B cell (primary cell): ENCODE results near the gene ERN1. TPM values are rescaled to one million over a fixed set of nuclear protein-coding genes. Genes with fewer than 3 reads are reported as not detected.

Experiments used
- ATAC-seq: fragments of 200-7000 bp; cut with Tn5 transposase; one replicate; pipeline ENCODE4 v1.10.0; 2021; ENCODE audit warnings: low read depth, mild to moderate bottlenecking, moderate number of reproducible peaks, moderate library complexity
- CTCF ChIA-PET: fragments of 350-600 bp; sonication (Branson Sonifier 250); formaldehyde crosslinking; loops from one replicate; lab custom pipeline; 2021; ENCODE audit warnings: antibody characterized with exemption, inconsistent platforms; lab: Charles Lee
- POLR2A ChIA-PET: fragments of 350-600 bp; sonication (Branson Sonifier 250); formaldehyde crosslinking; loops from one replicate; lab custom pipeline; 2021; ENCODE audit warnings: antibody characterized with exemption; lab: Charles Lee
- DNase-seq: peaks from one replicate; pipeline ENCODE4 v3.0.0; 2013
- H2AFZ ChIP-seq: 2 replicates; pipeline ENCODE4 v1.6.1; 2012; ENCODE audit warnings: mild to moderate bottlenecking, low read depth, low read length; ENCODE audit not compliant: insufficient read depth, poor library complexity, severe bottlenecking
- H3K27ac ChIP-seq, 2 donors: 1 replicate in 1 of 2; 2 replicates in 1 of 2; pipeline ENCODE4 v1.5.1; 2012 to 2013; ENCODE audit warnings: low read length in 2 of 2, mild to moderate bottlenecking in 2 of 2, moderate library complexity in 1 of 2
- H3K27me3 ChIP-seq, 4 experiments: fragments of 200-600 bp in 1 of 4; sonication (generic) in 1 of 4; replicated peaks in 1 of 4; 1 replicate in 2 of 4; 2 replicates in 2 of 4; pipeline versions ENCODE4 v1.6.1 to v1.7.0; 2013 to 2016; ENCODE audit warnings: low read length in 3 of 4, mild to moderate bottlenecking in 2 of 4, mixed read lengths in 1 of 4, moderate library complexity in 1 of 4; ENCODE audit not compliant: insufficient read depth in 4 of 4, control insufficient read depth in 3 of 4; ENCODE audit errors: control extremely low read depth in 1 of 4
- H3K36me3 ChIP-seq, 2 experiments: replicated peaks in 1 of 2; 1 replicate in 1 of 2; 2 replicates in 1 of 2; pipeline versions ENCODE4 v1.6.1 to v1.7.1; 2013; ENCODE audit warnings: low read length in 1 of 2; ENCODE audit not compliant: insufficient read depth in 2 of 2, control insufficient read depth in 1 of 2; ENCODE audit errors: control extremely low read depth in 1 of 2, extremely low read depth in 1 of 2
- H3K4me1 ChIP-seq, 2 donors: fragments of 200-600 bp in 1 of 2; sonication (generic) in 1 of 2; 1 replicate in 1 of 2; 2 replicates in 1 of 2; pipeline versions ENCODE4 v1.5.1 to v1.6.1; 2013 to 2017; ENCODE audit warnings: low read length in 2 of 2; ENCODE audit not compliant: control insufficient read depth in 2 of 2, insufficient read depth in 2 of 2
- H3K4me2 ChIP-seq: replicated peaks from 2 replicates; pipeline ENCODE3; 2012; ENCODE audit warnings: mild to moderate bottlenecking, low read depth, low read length; ENCODE audit not compliant: poor library complexity, severe bottlenecking
- H3K4me3 ChIP-seq, 5 experiments: fragments of 200-600 bp in 1 of 5; sonication (generic) in 1 of 5; 1 replicate in 3 of 5; 2 replicates in 2 of 5; pipeline versions ENCODE4 v1.5.1 to v1.7.0; 2011 to 2016; ENCODE audit warnings: low read length in 4 of 5, mild to moderate bottlenecking in 4 of 5, low read depth in 2 of 5, control low read depth in 1 of 5, moderate library complexity in 1 of 5; ENCODE audit not compliant: insufficient read depth in 1 of 5; ENCODE audit errors: control extremely low read depth in 1 of 5, extremely low read depth in 1 of 5
- H3K79me2 ChIP-seq: fragments of 200-600 bp; sonication (generic); one replicate; pipeline ENCODE4 v1.6.0; 2016; ENCODE audit warnings: low read length; ENCODE audit not compliant: control insufficient read depth, insufficient read depth
- H3K9ac ChIP-seq: fragments of 200-600 bp; sonication (generic); 2 replicates; pipeline ENCODE4 v1.6.1; 2017; ENCODE audit warnings: mild to moderate bottlenecking, low read length, moderate library complexity
- H3K9me3 ChIP-seq, 3 donors: one replicate each; pipeline versions ENCODE4 v1.6.1 to v1.7.1; 2013; ENCODE audit warnings: low read length in 2 of 3; ENCODE audit not compliant: control insufficient read depth in 2 of 3, insufficient read depth in 1 of 3; ENCODE audit errors: control extremely low read depth in 1 of 3
- H4K20me1 ChIP-seq: 2 replicates; pipeline ENCODE4 v1.6.0; 2012; ENCODE audit warnings: mild to moderate bottlenecking, low read length; ENCODE audit not compliant: insufficient read depth, control insufficient read depth, poor library complexity, severe bottlenecking
- H3K27ac Mint-ChIP-seq: one replicate; pipeline ENCODE4 v1.8.0; 2021; ENCODE audit warnings: mixed read lengths
- H3K27me3 Mint-ChIP-seq: one replicate; pipeline ENCODE4 v1.8.0; 2021; ENCODE audit warnings: mixed read lengths
- H3K4me1 Mint-ChIP-seq: one replicate; pipeline ENCODE4 v1.8.0; 2021; ENCODE audit warnings: mixed read lengths
- H3K4me3 Mint-ChIP-seq: one replicate; pipeline ENCODE4 v1.8.0; 2021; ENCODE audit warnings: mixed read lengths
- H3K9me3 Mint-ChIP-seq: one replicate; pipeline ENCODE4 v1.8.0; 2022; ENCODE audit warnings: mixed read lengths; ENCODE audit not compliant: insufficient read depth
- CTCF ChIP-seq: fragments of 200-600 bp; IDR thresholded peaks from one replicate; pipeline ENCODE4 v1.8.0; 2022; ENCODE audit warnings: antibody characterized with exemption, mild to moderate bottlenecking
- EZH2 ChIP-seq: IDR thresholded peaks from 2 replicates; pipeline ENCODE4 v1.6.1; 2012; ENCODE audit warnings: borderline replicate concordance, low read depth, mild to moderate bottlenecking, moderate library complexity, low read length; ENCODE audit not compliant: insufficient read depth, poor library complexity, severe bottlenecking
- WGBS: methylation state at CpG from one replicate; pipeline ENCODE4 v1.1.5; 2013; ENCODE audit warnings: missing lambda C conversion rate; ENCODE audit not compliant: insufficient coverage; 5-methylcytosine and 5-hydroxymethylcytosine counted together
- intact Hi-C: fragments of 100-400 bp; cut with micrococcal nuclease; formaldehyde crosslinking; loops from one replicate; pipeline ENCODE4 v1.10.0; 2022
- polyA plus RNA-seq: library from polyadenylated mRNA; depleted of rRNA; stranded (reverse); fragments of >200 nt; gene quantifications from 2 replicates; pipeline ENCODE4 v1.2.3, GENCODE V29; 2012
- total RNA-seq, 2 donors: library from RNA; stranded (reverse); fragments of 120-200 nt in 1 of 2; gene quantifications; 1 replicate in 1 of 2; 2 replicates in 1 of 2; pipeline versions ENCODE4 v1.2.3 to v1.2.4, GENCODE V29; 2013 to 2022

The ERN1 gene
- total and polyA plus RNA-seq, 2 donors (not counting 1 experiment from before 2014, with no cell fraction given): 7.0 to 19.4 TPM

GRCh38 chr17:64113006-64113405 is 16.9 kb downstream of the ERN1 start:
- H3K4me1 ChIP-seq: peaks cover 0 to 3% of the 10 kb centered on the region in 2 donors

GRCh38 chr17:64111831-64112230 is 18.1 kb downstream of the ERN1 start:
- Histone ChIP-seq H3K4me3 (no peak overlapping the region), H3K79me2 (no peaks in the 10 kb centered on the region), H3K36me3 (no peaks in the 10 kb centered on the region), H3K27ac (no peak overlapping the region), H3K4me1 (peaks cover 0 to 3% of the 10 kb centered on the region in 2 donors), H3K4me2 (no peak overlapping the region), H3K9me3 (no peaks in the 10 kb centered on the region), H4K20me1 (no peaks in the 10 kb centered on the region), H3K9ac (no peak overlapping the region), H3K27me3 (no peaks in the 10 kb centered on the region), H2AFZ (no peak overlapping the region)
- DNase-seq (no peak), ATAC-seq (no peak)
- Mint-ChIP-seq H3K4me3 (no peak overlapping the region), H3K4me1 (peaks cover 2% of the 10 kb centered on the region), H3K27me3 (no peaks in the 10 kb centered on the region), H3K27ac (no peak overlapping the region), H3K9me3 (no peaks in the 10 kb centered on the region)
- POLR2A ChIA-PET: no interaction called here
- CTCF ChIA-PET: no interaction called here
- TF ChIP-seq CTCF (no peak), EZH2 (no peak)
- WGBS: 100% methylated on average over 1 of the region's 4 CpGs
- intact Hi-C loops: no loop called here

More at GRCh38 chr17:64113006-64113405, 16.9 kb downstream of the ERN1 start:
- ATAC-seq (no peak), DNase-seq (no peak)
- Histone ChIP-seq H3K79me2 (no peaks in the 10 kb centered on the region), H3K9me3 (no peaks in the 10 kb centered on the region), H3K36me3 (no peaks in the 10 kb centered on the region), H3K4me3 (no peak overlapping the region), H4K20me1 (no peaks in the 10 kb centered on the region), H3K27me3 (no peaks in the 10 kb centered on the region), H3K4me2 (no peak overlapping the region), H2AFZ (no peak overlapping the region), H3K27ac (no peak overlapping the region), H3K9ac (no peak overlapping the region)
- Mint-ChIP-seq H3K9me3 (no peaks in the 10 kb centered on the region), H3K4me1 (peaks cover 2% of the 10 kb centered on the region), H3K27me3 (no peaks in the 10 kb centered on the region), H3K27ac (no peak overlapping the region), H3K4me3 (no peak overlapping the region)
- CTCF ChIA-PET: interaction anchor here (1.5 to 3.0 kb wide), 3 partner anchors 12 to 87 kb away, joined by 6 to 9 read pairs (median 8); no protein-coding TSS in a partner anchor
- TF ChIP-seq CTCF (no peak), EZH2 (no peak)
- POLR2A ChIA-PET: interaction anchor here (0.5 kb wide), 1 partner anchor 36 kb away, joined by 8 read pairs; no protein-coding TSS in a partner anchor
- intact Hi-C loops: no loop called here
- no CpG with 5 or more reads among the region's 2 CpGs for WGBS
